GOT3 (cell line): ENCODE results near the gene KCNIP3.
"Not testable (repeated sequence)": the region's sequence is repeated elsewhere in the genome, so short reads cannot be mapped to it uniquely, and the experiment has no call there.

Experiments used
- DNase-seq: peaks from one replicate; lab custom pipeline; 2025; ENCODE audit warnings: mixed read lengths; lab: John Stamatoyannopoulos, UW

Gene KCNIP3

GRCh38 chr2:95386031-95386430 is 88.9 kb downstream of the KCNIP3 start:
- DNase-seq, result no peak

GRCh38 chr2:95387358-95387757 is 90.2 kb downstream of the KCNIP3 start:
- DNase-seq, result no peak

GRCh38 chr2:95388091-95388692 is 91.0 kb downstream of the KCNIP3 start:
- DNase-seq, result no peak

- no peak for DNase-seq
These were observed 91.7 kb downstream of the KCNIP3 start for GRCh38 chr2:95388856-95389244.

- peak; percentile 20 for DNase-seq
These were observed 92.3 kb downstream of the KCNIP3 start for GRCh38 chr2:95389245-95390119.

- no peak for DNase-seq
These were observed 93.2 kb downstream of the KCNIP3 start for GRCh38 chr2:95390272-95390880.

GRCh38 chr2:95390881-95391321 is 93.8 kb downstream of the KCNIP3 start:
- DNase-seq, result no peak

- DNase-seq, result no peak
These were observed 94.6 kb downstream of the KCNIP3 start for GRCh38 chr2:95391641-95392310.

GRCh38 chr2:95392320-95392719 is 95.2 kb downstream of the KCNIP3 start:
- DNase-seq, result no peak

GRCh38 chr2:95392730-95393455 is 95.7 kb downstream of the KCNIP3 start:
- DNase-seq, result no peak

- no peak for DNase-seq
These were observed 96.8 kb downstream of the KCNIP3 start for GRCh38 chr2:95393901-95394300.

GRCh38 chr2:95399061-95399460 is 101.9 kb downstream of the KCNIP3 start:
- DNase-seq, result no peak

- no peak for DNase-seq
These were observed 104.3 kb downstream of the KCNIP3 start for GRCh38 chr2:95401480-95401879.

GRCh38 chr2:95402004-95402369 is 104.8 kb downstream of the KCNIP3 start:
- DNase-seq, result not testable (repeated sequence)

- peak; percentile 58 for DNase-seq
These were observed 105.4 kb downstream of the KCNIP3 start, which contains the start of gene FAHD2A for GRCh38 chr2:95402370-95403203. Gene FAHD2A (plus strand): TSS chr2:95402708. CDS start chr2:95405559, 2,851 bp downstream.

GRCh38 chr2:95403204-95403721 is 106.1 kb downstream of the KCNIP3 start:
- not testable (repeated sequence) for DNase-seq

- DNase-seq, result not testable (repeated sequence)
These were observed 106.7 kb downstream of the KCNIP3 start for GRCh38 chr2:95403824-95404223.

GRCh38 chr2:95404676-95405075 is 107.5 kb downstream of the KCNIP3 start:
- not testable (repeated sequence) for DNase-seq

- DNase-seq, result not testable (repeated sequence)
These were observed 114.1 kb downstream of the KCNIP3 start for GRCh38 chr2:95411239-95411638.

- DNase-seq, result peak; percentile 52
These were observed 117.0 kb downstream of the KCNIP3 start for GRCh38 chr2:95414015-95414594.
